ENCODE measurements around the gene DPT.
A peak's percentile ranks its signal among the peaks of the same experiment; 100 is the strongest.

The DPT gene

DNA sequence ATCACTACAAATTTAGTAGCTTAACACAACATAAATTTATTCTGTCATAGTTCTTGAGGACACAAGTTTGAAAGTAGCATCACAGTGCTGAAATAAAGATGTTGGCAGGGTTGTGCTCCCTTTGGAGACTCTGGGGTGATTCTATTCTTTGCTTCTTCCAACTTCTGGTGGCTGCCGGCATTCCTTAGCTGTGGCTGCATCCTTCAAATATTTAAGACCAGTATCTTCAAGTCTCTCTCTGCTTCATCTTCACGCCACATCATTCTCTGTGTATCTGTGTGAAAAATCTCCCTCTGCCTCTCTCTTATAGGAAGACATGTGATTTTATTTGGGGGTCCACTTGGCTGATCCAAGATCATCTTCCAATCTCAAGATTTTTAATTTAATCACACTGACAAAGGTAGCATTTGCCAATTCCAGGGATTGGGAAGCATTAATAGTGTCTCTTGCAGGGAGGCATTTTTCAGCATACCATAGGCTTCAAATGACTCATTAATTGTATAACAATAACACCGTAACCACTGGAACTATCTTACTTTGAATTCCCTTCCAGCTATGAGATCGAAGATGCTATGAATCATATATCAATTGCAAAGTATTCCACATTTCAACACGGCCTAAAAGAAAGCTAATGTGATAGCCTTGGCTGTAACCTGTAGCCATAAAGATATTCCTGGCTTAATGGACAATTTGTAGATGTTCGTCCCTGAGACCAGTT lies 74.6 kb downstream of the DPT start:
- DNase-seq (ENCODE audit: low read depth in 2 of 2): no peak
- H3K4me3 ChIP-seq (replicated peaks in 1 of 2; ENCODE audit: low read depth in 2 of 2, low read length in 2 of 2): no peak overlapping the region
- TF ChIP-seq, protein P1, sequence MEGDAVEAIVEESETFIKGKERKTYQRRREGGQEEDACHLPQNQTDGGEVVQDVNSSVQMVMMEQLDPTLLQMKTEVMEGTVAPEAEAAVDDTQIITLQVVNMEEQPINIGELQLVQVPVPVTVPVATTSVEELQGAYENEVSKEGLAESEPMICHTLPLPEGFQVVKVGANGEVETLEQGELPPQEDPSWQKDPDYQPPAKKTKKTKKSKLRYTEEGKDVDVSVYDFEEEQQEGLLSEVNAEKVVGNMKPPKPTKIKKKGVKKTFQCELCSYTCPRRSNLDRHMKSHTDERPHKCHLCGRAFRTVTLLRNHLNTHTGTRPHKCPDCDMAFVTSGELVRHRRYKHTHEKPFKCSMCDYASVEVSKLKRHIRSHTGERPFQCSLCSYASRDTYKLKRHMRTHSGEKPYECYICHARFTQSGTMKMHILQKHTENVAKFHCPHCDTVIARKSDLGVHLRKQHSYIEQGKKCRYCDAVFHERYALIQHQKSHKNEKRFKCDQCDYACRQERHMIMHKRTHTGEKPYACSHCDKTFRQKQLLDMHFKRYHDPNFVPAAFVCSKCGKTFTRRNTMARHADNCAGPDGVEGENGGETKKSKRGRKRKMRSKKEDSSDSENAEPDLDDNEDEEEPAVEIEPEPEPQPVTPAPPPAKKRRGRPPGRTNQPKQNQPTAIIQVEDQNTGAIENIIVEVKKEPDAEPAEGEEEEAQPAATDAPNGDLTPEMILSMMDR (IDR thresholded peaks at IDR 0.05; ENCODE audit: low read depth, low read length): no peak

DNA sequence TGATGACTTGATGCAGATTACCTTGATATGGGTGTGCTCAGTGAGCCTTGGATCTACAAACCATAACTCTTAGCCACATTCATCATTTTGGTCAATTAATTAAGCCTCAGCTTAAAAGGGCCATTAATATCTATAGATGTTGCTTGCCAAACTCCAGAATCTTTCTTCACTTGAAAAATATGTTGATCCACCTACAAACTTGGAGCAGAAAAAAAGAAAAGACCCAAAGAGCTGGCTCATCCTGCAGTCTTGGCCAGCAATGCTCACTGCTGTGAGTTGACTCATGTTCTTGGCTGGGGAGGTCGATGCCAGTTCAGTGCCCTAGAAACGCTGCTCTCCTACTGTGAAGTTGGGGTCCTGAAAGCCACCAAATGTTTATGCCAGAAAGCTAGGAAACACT lies 75.4 kb downstream of the DPT start:
- TF ChIP-seq, protein P1 (IDR thresholded peaks at IDR 0.05; ENCODE audit: low read depth, low read length): no peak
- peak; percentile 7 to 23 for DNase-seq (ENCODE audit: low read depth in 2 of 2)
- H3K4me3 ChIP-seq (replicated peaks in 1 of 2; ENCODE audit: low read depth in 2 of 2, low read length in 2 of 2): no peak overlapping the region

DNA sequence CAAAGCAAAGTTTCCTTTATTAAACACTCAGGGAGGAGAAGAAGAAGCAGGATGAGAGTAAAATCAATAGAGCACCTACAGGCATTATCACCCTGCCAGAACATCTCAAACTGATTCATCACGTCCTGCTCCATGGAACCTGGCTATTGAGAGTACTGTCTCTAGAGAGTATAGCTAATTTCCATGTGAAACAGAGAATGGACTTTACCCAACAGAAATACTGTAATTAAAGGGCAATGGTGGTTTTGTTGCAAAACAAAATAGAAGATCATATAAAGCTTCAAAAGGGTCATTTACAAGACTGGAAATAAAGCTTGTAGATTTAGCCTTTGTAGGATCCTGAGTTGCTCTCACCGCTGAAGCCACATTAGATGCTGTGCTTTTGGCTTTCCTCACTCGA lies 83.3 kb downstream of the DPT start:
- no peak overlapping the region for H3K4me3 ChIP-seq (replicated peaks in 1 of 2; ENCODE audit: low read depth in 2 of 2, low read length in 2 of 2)
- DNase-seq (ENCODE audit: low read depth in 2 of 2): no peak
- TF ChIP-seq, protein P1 (IDR thresholded peaks at IDR 0.05; ENCODE audit: low read depth, low read length): no peak

Measured in cardiac fibroblast (primary cell).